Measurements from ENCODE around the gene INTU.
A peak's percentile ranks its signal among the peaks of the same experiment; 100 is the strongest.

DNA sequence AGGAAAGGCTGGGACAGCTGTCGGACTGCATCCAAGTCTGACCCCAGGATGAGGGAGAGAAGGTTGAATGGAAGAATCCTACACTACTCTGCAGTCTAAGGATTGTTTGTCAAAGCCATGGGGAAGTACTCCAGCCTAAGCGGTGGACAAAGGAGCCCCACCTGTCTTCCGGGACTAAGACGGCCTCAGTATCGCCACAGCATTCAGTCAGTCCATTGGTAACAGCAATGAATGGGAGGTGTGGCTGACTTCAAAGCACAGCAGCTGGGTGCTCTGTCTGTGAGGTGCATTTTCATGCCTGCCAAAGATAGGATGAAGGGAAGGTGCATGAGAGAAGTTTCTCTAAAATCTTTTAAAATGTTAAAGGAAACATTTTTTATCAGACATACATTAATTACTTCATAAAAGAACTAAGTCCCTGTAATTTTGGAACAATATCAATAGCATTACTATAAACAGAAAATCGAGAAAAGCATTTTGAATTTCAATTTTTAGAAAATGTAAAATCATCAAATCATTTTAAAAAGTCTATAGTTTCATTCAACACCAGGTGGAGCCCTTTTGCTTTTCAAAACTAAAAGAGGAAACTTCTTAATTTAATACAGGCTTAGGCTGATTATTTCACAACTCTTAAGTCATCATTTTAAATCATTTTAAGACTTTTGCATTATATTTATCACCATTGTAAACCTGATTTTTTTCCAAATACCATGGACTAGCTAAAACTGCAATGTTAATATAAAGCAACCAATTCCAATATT is 27.6 kb upstream of the INTU start:
- TF ChIP-seq, protein P1, sequence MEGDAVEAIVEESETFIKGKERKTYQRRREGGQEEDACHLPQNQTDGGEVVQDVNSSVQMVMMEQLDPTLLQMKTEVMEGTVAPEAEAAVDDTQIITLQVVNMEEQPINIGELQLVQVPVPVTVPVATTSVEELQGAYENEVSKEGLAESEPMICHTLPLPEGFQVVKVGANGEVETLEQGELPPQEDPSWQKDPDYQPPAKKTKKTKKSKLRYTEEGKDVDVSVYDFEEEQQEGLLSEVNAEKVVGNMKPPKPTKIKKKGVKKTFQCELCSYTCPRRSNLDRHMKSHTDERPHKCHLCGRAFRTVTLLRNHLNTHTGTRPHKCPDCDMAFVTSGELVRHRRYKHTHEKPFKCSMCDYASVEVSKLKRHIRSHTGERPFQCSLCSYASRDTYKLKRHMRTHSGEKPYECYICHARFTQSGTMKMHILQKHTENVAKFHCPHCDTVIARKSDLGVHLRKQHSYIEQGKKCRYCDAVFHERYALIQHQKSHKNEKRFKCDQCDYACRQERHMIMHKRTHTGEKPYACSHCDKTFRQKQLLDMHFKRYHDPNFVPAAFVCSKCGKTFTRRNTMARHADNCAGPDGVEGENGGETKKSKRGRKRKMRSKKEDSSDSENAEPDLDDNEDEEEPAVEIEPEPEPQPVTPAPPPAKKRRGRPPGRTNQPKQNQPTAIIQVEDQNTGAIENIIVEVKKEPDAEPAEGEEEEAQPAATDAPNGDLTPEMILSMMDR (IDR thresholded peaks at IDR 0.05; ENCODE audit: low read length): peak; percentile 47; the same call in 1 of the 2 replicates
- TF ChIP-seq EZH2 (IDR thresholded peaks at IDR 0.05; ENCODE audit: borderline replicate concordance, low read length): no peak

Measured in OCI-LY1 (cell line).